Measurements from ENCODE around the gene CDH22. TPM values are rescaled to one million over a fixed set of nuclear protein-coding genes. Genes with fewer than 3 reads are reported as not detected.

Gene CDH22
- total RNA-seq, 1 donor from 2014 or later: 1.7 TPM

GRCh38 chr20:46207793-46208192 is 100.5 kb downstream of the CDH22 start:
- Histone ChIP-seq H3K27me3 (no peaks in the 10 kb centered on the region), H3K4me3 (no peak overlapping the region), H3K27ac (no peak overlapping the region), H3K4me1 (peaks cover 8% of the 10 kb centered on the region), H3K9me3 (no peaks in the 10 kb centered on the region), H3K36me3 (no peaks in the 10 kb centered on the region)
- TF ChIP-seq POLR2AphosphoS5 (IDR thresholded peaks at IDR 0.05; ENCODE audit: insufficient read depth in 1 of 2, low read depth in 1 of 2) (no peak), CTCF (IDR thresholded peaks at IDR 0.05) (no peak), POLR2A (IDR thresholded peaks at IDR 0.05) (no peak)
- no peak for DNase-seq (ENCODE audit: extremely low spot score in 2 of 2)
- intact Hi-C loops (cut with DNase I): no loop called here

GRCh38 chr20:46206992-46207549 is 101.2 kb downstream of the CDH22 start:
- intact Hi-C loops (cut with DNase I): no loop called here
- TF ChIP-seq POLR2A (IDR thresholded peaks at IDR 0.05) (no peak), POLR2AphosphoS5 (IDR thresholded peaks at IDR 0.05; ENCODE audit: insufficient read depth in 1 of 2, low read depth in 1 of 2) (no peak), CTCF (IDR thresholded peaks at IDR 0.05) (no peak)
- no peak for DNase-seq (ENCODE audit: extremely low spot score in 2 of 2)
- no peaks in the 10 kb centered on the region for H3K36me3 ChIP-seq
- H3K9me3 ChIP-seq: no peaks in the 10 kb centered on the region
- no peak overlapping the region for H3K27ac ChIP-seq
- no peak overlapping the region for H3K4me3 ChIP-seq
- H3K4me1 ChIP-seq: peaks cover 11% of the 10 kb centered on the region
- H3K27me3 ChIP-seq: no peaks in the 10 kb centered on the region

DNA sequence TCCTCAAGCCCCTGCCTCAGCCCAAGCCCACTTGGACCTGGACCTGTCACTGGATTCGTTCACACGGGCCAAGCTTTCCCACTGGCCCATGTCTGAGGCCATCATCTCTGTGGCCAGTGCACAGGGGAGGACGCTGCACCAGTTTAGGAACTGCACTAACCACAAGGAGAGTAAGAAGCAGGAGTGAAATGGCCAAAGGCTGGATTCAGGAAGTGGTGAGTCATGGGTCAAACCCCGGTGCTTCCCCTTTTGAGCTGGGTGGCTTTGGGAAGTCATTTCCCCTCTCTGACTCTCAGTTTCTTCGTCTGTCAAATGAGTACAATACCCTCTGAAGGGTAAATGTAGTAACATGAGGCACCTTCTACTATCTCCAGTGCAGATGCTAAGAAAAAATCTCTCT is 102.3 kb downstream of the CDH22 start:
- H3K36me3 ChIP-seq: no peaks in the 10 kb centered on the region
- no peaks in the 10 kb centered on the region for H3K27me3 ChIP-seq
- no peak for TF ChIP-seq POLR2A (IDR thresholded peaks at IDR 0.05)
- TF ChIP-seq CTCF (IDR thresholded peaks at IDR 0.05): no peak
- TF ChIP-seq POLR2AphosphoS5 (IDR thresholded peaks at IDR 0.05; ENCODE audit: insufficient read depth in 1 of 2, low read depth in 1 of 2): no peak
- no peak overlapping the region for H3K27ac ChIP-seq
- H3K4me1 ChIP-seq: peaks cover 11% of the 10 kb centered on the region
- H3K9me3 ChIP-seq: no peaks in the 10 kb centered on the region
- DNase-seq (ENCODE audit: extremely low spot score in 2 of 2): no peak
- intact Hi-C loops (cut with DNase I): no loop called here
- no peak overlapping the region for H3K4me3 ChIP-seq

DNA sequence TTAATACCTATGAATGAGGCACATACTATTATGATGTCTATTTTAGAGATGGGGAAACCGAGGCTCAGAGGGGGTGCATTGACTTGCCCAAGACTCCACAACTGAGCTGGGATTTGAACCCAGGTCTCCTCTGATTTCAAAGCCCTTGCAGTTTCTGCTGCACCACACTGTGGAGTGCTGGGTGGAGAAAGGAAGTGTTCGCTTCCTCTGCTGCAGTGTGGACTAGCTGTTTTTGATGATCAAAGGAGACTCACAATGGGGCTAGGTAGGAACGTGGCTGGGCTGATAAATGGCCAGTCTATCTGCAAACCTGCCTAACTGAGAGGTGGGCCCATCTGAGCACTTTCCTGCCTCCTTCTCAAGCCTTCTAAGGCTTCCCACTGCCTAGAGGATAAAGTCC is 102.9 kb downstream of the CDH22 start:
- H3K27me3 ChIP-seq: no peaks in the 10 kb centered on the region
- H3K4me3 ChIP-seq: no peak overlapping the region
- DNase-seq (ENCODE audit: extremely low spot score in 2 of 2): no peak
- H3K9me3 ChIP-seq: no peaks in the 10 kb centered on the region
- intact Hi-C loops (cut with DNase I): no loop called here
- H3K27ac ChIP-seq: no peak overlapping the region
- TF ChIP-seq POLR2AphosphoS5 (IDR thresholded peaks at IDR 0.05; ENCODE audit: insufficient read depth in 1 of 2, low read depth in 1 of 2): no peak
- TF ChIP-seq CTCF (IDR thresholded peaks at IDR 0.05): no peak
- no peak for TF ChIP-seq POLR2A (IDR thresholded peaks at IDR 0.05)
- H3K4me1 ChIP-seq: peaks cover 11% of the 10 kb centered on the region
- no peaks in the 10 kb centered on the region for H3K36me3 ChIP-seq

DNA sequence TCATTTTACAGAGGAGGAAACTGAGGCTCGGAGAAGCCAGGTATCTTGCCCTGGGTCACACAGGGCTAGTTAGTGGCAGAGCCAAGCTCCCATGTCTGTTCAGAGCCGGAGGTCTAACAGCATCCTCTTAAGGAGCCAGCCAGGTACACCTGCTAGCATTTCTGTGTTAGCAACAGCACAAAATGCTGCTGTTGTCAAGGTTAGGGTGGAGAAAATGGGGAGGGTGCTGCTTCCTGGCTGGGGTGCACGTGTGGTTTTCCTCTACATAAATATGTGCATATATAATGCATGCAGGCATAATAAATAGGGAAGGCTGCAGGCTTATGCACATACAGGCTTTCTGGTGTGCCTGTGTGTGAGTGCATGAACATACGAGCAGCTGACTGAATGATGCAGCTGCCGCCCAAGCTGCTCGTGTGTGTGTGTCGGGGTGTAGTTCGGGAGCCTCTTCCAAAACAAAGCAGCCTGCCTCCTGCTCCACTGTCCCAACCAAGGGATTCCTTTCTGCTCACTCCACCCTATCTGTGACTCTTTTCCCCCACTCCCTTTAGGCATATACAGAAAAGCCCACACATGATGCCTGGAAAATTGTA is 103.6 kb downstream of the CDH22 start:
- Histone ChIP-seq H3K4me1 (peaks cover 11% of the 10 kb centered on the region), H3K4me3 (no peak overlapping the region), H3K36me3 (no peaks in the 10 kb centered on the region), H3K27me3 (no peaks in the 10 kb centered on the region), H3K9me3 (no peaks in the 10 kb centered on the region), H3K27ac (no peak overlapping the region)
- intact Hi-C loops (cut with DNase I): no loop called here
- DNase-seq (ENCODE audit: extremely low spot score in 2 of 2): no peak
- TF ChIP-seq POLR2A (IDR thresholded peaks at IDR 0.05): no peak
- no peak for TF ChIP-seq CTCF (IDR thresholded peaks at IDR 0.05)
- TF ChIP-seq POLR2AphosphoS5 (IDR thresholded peaks at IDR 0.05; ENCODE audit: insufficient read depth in 1 of 2, low read depth in 1 of 2): no peak
